ENCODE measurements around the gene PCDHGB5. TPM values are rescaled to one million over a fixed set of nuclear protein-coding genes. Genes with fewer than 3 reads are reported as not detected.
"Not testable (repeated sequence)": the region's sequence is repeated elsewhere in the genome, so short reads cannot be mapped to it uniquely, and the experiment has no call there.

Gene PCDHGB5
- total RNA-seq, result 10 to 100 TPM; 12.3 to 17.6 (median 14.6) TPM

DNA sequence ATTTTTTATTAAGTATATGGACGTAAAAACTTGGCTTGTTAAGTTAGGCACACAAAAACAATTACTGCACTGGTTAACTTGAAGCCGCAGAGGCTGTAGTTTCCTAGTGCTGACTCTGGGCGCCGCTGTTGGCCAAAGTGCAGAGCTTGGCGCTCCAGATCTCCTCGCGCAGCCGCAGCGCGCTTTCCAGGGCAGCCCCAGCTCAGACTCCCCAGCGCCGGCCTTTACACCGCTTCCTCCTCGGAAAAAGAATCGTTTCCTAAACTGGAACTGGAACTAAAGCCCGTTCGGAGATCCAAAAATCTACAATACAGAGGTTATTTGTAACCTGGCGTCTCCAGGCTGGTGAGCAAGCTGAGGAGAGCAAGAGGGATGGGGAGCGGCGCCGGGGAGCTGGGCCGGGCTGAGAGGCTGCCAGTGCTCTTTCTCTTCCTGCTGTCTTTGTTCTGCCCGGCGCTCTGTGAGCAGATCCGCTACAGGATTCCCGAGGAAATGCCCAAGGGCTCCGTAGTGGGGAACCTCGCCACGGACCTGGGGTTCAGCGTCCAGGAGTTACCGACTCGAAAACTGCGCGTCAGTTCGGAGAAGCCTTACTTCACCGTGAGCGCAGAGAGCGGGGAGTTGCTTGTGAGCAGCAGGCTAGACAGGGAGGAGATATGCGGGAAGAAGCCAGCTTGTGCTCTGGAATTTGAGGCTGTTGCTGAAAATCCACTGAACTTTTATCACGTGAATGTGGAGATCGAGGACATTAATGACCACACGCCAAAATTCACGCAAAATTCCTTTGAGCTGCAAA is at the start of gene PCDHGB5:
PCDHGB5 (plus strand) TSS at position 192 of the 796 bp plus-strand sequence; CDS start at position 373, 181 bp downstream.
- intact Hi-C loops (cut with DNase I; ENCODE audit: low total_unique reads); H3K4me3 ChIP-seq (ENCODE audit: low read depth, poor library complexity, severe bottlenecking): not testable (repeated sequence)
- WGBS, 2 donors, result 8 to 10% methylated on average over 22 to 27 of the region's 43 CpGs
- peak in 1 of 2 donors; percentile 83 for DNase-seq (ENCODE audit: low spot score in 2 of 2)

DNA sequence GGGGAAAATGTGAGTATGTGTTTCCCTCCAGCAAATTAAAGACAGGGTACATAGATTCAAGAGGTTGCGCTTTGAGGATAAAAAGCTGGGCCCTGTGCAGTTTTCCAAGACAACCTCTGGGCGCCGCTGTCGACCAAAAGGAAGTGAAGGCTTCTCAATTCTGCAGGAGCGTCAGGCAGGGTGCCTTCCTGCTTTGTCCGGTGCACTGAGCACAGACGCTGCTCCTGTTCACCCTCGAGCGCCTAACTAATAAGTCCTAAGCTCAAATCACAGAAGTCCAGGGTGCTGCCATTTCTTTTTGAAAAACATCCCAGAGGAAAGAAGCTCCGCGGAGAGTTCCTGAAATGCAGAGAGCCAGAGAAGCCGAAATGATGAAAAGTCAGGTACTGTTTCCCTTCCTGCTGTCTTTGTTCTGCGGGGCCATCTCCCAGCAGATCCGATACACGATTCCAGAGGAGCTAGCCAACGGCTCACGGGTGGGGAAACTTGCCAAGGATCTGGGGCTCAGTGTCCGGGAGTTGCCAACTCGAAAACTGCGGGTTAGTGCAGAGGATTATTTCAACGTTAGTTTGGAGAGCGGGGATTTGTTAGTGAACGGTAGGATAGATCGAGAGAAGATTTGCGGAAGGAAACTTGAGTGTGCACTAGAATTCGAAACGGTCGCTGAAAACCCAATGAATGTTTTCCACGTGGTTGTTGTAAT is 47.7 kb upstream of the PCDHGB5 start, which contains the start of gene PCDHGB1:
PCDHGB1 (plus strand) TSS at position 183 of the 703 bp plus-strand sequence; CDS start at position 345, 162 bp downstream.
- DNase-seq (ENCODE audit: low spot score in 2 of 2), result peak in 1 of 2 donors; percentile 82
- TF ChIP-seq CTCF (IDR thresholded peaks at IDR 0.05) (no peak), POLR2A (IDR thresholded peaks at IDR 0.05) (no peak)
- no peak within 1 kb of the TSS for H3K4me3 ChIP-seq (ENCODE audit: low read depth, poor library complexity, severe bottlenecking)
- intact Hi-C loops (cut with DNase I; ENCODE audit: low total_unique reads), result loop anchor here (2.0 kb wide), 1 partner anchor 49 kb away; no protein-coding TSS in a partner anchor
- 21 to 25% methylated on average over 29 of the region's 29 CpGs for WGBS, 2 donors

GRCh38 chr5:141351591-141351990 is 46.2 kb upstream of the PCDHGB5 start:
- H3K4me3 ChIP-seq (ENCODE audit: low read depth, poor library complexity, severe bottlenecking), result no peak overlapping the region
- intact Hi-C loops (cut with DNase I; ENCODE audit: low total_unique reads), result no loop called here
- no peak for DNase-seq (ENCODE audit: low spot score in 2 of 2)
- 40 to 50% methylated on average over 17 to 22 of the region's 36 CpGs for WGBS, 2 donors
- no peak for TF ChIP-seq POLR2A (IDR thresholded peaks at IDR 0.05)
- TF ChIP-seq CTCF (IDR thresholded peaks at IDR 0.05), result no peak

GRCh38 chr5:141354900-141355469 is 42.8 kb upstream of the PCDHGB5 start, which contains the start of gene PCDHGA4:
PCDHGA4 (plus strand) TSS chr5:141355021; CDS start chr5:141355108, 87 bp downstream.
- no peak for DNase-seq (ENCODE audit: low spot score in 2 of 2)
- WGBS, 2 donors, result 17 to 21% methylated on average over 18 to 28 of the region's 29 CpGs
- no peak within 1 kb of the TSS for H3K4me3 ChIP-seq (ENCODE audit: low read depth, poor library complexity, severe bottlenecking)
- no peak for TF ChIP-seq POLR2A (IDR thresholded peaks at IDR 0.05)
- TF ChIP-seq CTCF (IDR thresholded peaks at IDR 0.05), result no peak
- intact Hi-C loops (cut with DNase I; ENCODE audit: low total_unique reads), result no loop called here

GRCh38 chr5:141355641-141356040 is 42.1 kb upstream of the PCDHGB5 start:
- intact Hi-C loops (cut with DNase I; ENCODE audit: low total_unique reads), result no loop called here
- no peak overlapping the region for H3K4me3 ChIP-seq (ENCODE audit: low read depth, poor library complexity, severe bottlenecking)
- 54 to 56% methylated on average over 24 of the region's 24 CpGs for WGBS, 2 donors
- TF ChIP-seq CTCF (IDR thresholded peaks at IDR 0.05), result no peak
- TF ChIP-seq POLR2A (IDR thresholded peaks at IDR 0.05), result no peak
- DNase-seq (ENCODE audit: low spot score in 2 of 2), result no peak

DNA sequence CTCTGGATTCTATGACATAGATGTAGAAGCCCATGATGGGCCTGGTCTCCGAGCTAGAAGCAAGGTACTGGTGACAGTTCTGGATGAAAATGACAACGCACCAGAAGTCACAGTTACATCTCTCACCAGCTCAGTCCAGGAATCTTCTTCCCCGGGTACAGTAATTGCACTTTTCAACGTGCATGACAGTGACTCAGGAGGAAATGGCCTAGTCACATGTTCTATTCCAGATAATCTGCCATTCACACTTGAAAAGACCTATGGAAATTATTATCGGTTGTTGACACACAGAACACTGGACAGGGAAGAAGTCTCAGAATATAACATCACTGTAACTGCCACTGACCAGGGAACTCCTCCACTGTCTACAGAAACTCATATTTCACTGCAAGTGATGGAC is 41.6 kb upstream of the PCDHGB5 start:
- H3K4me3 ChIP-seq (ENCODE audit: low read depth, poor library complexity, severe bottlenecking), result no peak overlapping the region
- intact Hi-C loops (cut with DNase I; ENCODE audit: low total_unique reads), result no loop called here
- WGBS, 2 donors, result 76 to 77% methylated on average over 5 of the region's 5 CpGs
- no peak for TF ChIP-seq CTCF (IDR thresholded peaks at IDR 0.05)
- TF ChIP-seq POLR2A (IDR thresholded peaks at IDR 0.05), result no peak
- DNase-seq (ENCODE audit: low spot score in 2 of 2), result no peak
